M059J (cell line): Measurements from ENCODE around the gene SPCS1. TPM values are rescaled to one million over a fixed set of nuclear protein-coding genes. Genes with fewer than 3 reads are reported as not detected.
"Not testable (repeated sequence)": the region's sequence is repeated elsewhere in the genome, so short reads cannot be mapped to it uniquely, and the experiment has no call there.

Experiments
- DNase-seq: peaks from one replicate; pipeline ENCODE4 v3.0.0-alpha.2; 2012; ENCODE audit warnings: low read depth
- total RNA-seq: library from RNA; depleted of rRNA; stranded (reverse); fragments of >200 nt; shearing (Covaris generic); gene quantifications from 2 replicates; pipeline ENCODE4 v1.2.3, GENCODE V29; 2014

The SPCS1 gene
- total RNA-seq, 1 experiment from 2014 or later, result 186 TPM

- no peak for DNase-seq
Observed at GRCh38 chr3:52694528-52695189, 11.2 kb upstream of the SPCS1 start.

GRCh38 chr3:52695798-52696671, 9.9 kb upstream of the SPCS1 start:
- DNase-seq, result no peak

- DNase-seq, result no peak
Observed at GRCh38 chr3:52696830-52697631, 8.9 kb upstream of the SPCS1 start.

- no peak for DNase-seq
Observed at GRCh38 chr3:52697632-52697965, 8.3 kb upstream of the SPCS1 start.

GRCh38 chr3:52703341-52703740, 2.6 kb upstream of the SPCS1 start:
- DNase-seq, result no peak

- DNase-seq, result no peak
Observed at GRCh38 chr3:52704611-52705437, 1.1 kb upstream of the SPCS1 start.

GRCh38 chr3:52705438-52705687, 543 bp upstream of the SPCS1 start:
- DNase-seq, result no peak

- no peak for DNase-seq
Observed at GRCh38 chr3:52707585-52707984, 1.7 kb downstream of the SPCS1 start.

GRCh38 chr3:52710512-52710911, 4.6 kb downstream of the SPCS1 start:
- DNase-seq, result no peak

GRCh38 chr3:52712291-52713212, 6.6 kb downstream of the SPCS1 start:
- no peak for DNase-seq

GRCh38 chr3:52714335-52715302, 8.7 kb downstream of the SPCS1 start:
- no peak for DNase-seq

- DNase-seq, result no peak
Observed at GRCh38 chr3:52715714-52716305, 9.9 kb downstream of the SPCS1 start.

- DNase-seq, result no peak
Observed at GRCh38 chr3:52719618-52720017, 13.7 kb downstream of the SPCS1 start.

- DNase-seq, result no peak
Observed at GRCh38 chr3:52721002-52721729, 15.3 kb downstream of the SPCS1 start.

GRCh38 chr3:52721730-52722008, 15.8 kb downstream of the SPCS1 start:
- no peak for DNase-seq

- peak; percentile 26 for DNase-seq
Observed at GRCh38 chr3:52722491-52722890, 16.6 kb downstream of the SPCS1 start.

GRCh38 chr3:52723935-52724334, 18.0 kb downstream of the SPCS1 start:
- DNase-seq, result no peak

- DNase-seq, result no peak
Observed at GRCh38 chr3:52724511-52724910, 18.6 kb downstream of the SPCS1 start.

- not testable (repeated sequence) for DNase-seq
Observed at GRCh38 chr3:52728753-52729152, 22.8 kb downstream of the SPCS1 start.
